Measurements from ENCODE around the gene LRRC4C.
"Not testable (repeated sequence)": the region's sequence is repeated elsewhere in the genome, so short reads cannot be mapped to it uniquely, and the experiment has no call there.

Gene LRRC4C

GRCh38 chr11:41019666-41020065, 439.8 kb downstream of the LRRC4C start:
- H3K27ac ChIP-seq (ENCODE audit: low read depth, low read length): not testable (repeated sequence)

DNA sequence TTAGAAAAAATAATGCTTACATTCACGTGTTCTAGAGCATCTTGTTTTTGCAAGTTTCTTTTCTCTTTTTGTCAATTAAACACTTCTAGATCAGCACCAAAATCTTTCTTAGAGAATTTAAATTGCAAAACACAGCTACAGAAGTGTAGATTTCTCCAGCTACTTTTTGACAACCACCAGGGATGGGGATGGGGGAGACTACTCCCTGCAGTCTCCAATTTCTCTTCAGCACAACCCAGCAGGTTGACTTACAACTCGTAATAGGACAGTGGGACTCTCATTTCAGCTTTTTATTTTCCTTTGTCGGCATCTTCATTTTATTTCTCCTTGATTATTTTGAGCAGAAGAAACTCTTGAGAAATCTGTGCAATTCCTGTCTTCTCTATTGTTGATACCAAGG, 441.2 kb downstream of the LRRC4C start:
- Histone ChIP-seq H3K9ac (ENCODE audit: low read length) (no peak overlapping the region), H3K4me3 (ENCODE audit: low read length) (no peak overlapping the region), H3K4me1 (ENCODE audit: control insufficient read depth, insufficient read depth, low read length) (no peaks in the 10 kb centered on the region), H3K36me3 (ENCODE audit: control insufficient read depth, insufficient read depth, low read length) (no peaks in the 10 kb centered on the region), H3K27ac (ENCODE audit: low read depth, low read length) (no peak overlapping the region), H3K27me3 (ENCODE audit: control insufficient read depth, insufficient read depth, low read length) (no peaks in the 10 kb centered on the region)

More at GRCh38 chr11:41019666-41020065, 439.8 kb downstream of the LRRC4C start:
- not testable (repeated sequence) for H3K36me3 ChIP-seq (ENCODE audit: control insufficient read depth, insufficient read depth, low read length); H3K9ac ChIP-seq (ENCODE audit: low read length); H3K27me3 ChIP-seq (ENCODE audit: control insufficient read depth, insufficient read depth, low read length); H3K4me3 ChIP-seq (ENCODE audit: low read length); H3K4me1 ChIP-seq (ENCODE audit: control insufficient read depth, insufficient read depth, low read length)

- Histone ChIP-seq H3K27ac (ENCODE audit: low read depth, low read length) (no peak overlapping the region), H3K9ac (ENCODE audit: low read length) (no peak overlapping the region), H3K4me3 (ENCODE audit: low read length) (no peak overlapping the region), H3K27me3 (ENCODE audit: control insufficient read depth, insufficient read depth, low read length) (no peaks in the 10 kb centered on the region), H3K36me3 (ENCODE audit: control insufficient read depth, insufficient read depth, low read length) (no peaks in the 10 kb centered on the region), H3K4me1 (ENCODE audit: control insufficient read depth, insufficient read depth, low read length) (no peaks in the 10 kb centered on the region)
Observed at GRCh38 chr11:41010361-41011050, 448.9 kb downstream of the LRRC4C start.

GRCh38 chr11:41005986-41006385, 453.5 kb downstream of the LRRC4C start:
- Histone ChIP-seq H3K9ac (ENCODE audit: low read length) (no peak overlapping the region), H3K4me3 (ENCODE audit: low read length) (no peak overlapping the region), H3K36me3 (ENCODE audit: control insufficient read depth, insufficient read depth, low read length) (no peaks in the 10 kb centered on the region), H3K27ac (ENCODE audit: low read depth, low read length) (no peak overlapping the region), H3K4me1 (ENCODE audit: control insufficient read depth, insufficient read depth, low read length) (no peaks in the 10 kb centered on the region), H3K27me3 (ENCODE audit: control insufficient read depth, insufficient read depth, low read length) (no peaks in the 10 kb centered on the region)

DNA sequence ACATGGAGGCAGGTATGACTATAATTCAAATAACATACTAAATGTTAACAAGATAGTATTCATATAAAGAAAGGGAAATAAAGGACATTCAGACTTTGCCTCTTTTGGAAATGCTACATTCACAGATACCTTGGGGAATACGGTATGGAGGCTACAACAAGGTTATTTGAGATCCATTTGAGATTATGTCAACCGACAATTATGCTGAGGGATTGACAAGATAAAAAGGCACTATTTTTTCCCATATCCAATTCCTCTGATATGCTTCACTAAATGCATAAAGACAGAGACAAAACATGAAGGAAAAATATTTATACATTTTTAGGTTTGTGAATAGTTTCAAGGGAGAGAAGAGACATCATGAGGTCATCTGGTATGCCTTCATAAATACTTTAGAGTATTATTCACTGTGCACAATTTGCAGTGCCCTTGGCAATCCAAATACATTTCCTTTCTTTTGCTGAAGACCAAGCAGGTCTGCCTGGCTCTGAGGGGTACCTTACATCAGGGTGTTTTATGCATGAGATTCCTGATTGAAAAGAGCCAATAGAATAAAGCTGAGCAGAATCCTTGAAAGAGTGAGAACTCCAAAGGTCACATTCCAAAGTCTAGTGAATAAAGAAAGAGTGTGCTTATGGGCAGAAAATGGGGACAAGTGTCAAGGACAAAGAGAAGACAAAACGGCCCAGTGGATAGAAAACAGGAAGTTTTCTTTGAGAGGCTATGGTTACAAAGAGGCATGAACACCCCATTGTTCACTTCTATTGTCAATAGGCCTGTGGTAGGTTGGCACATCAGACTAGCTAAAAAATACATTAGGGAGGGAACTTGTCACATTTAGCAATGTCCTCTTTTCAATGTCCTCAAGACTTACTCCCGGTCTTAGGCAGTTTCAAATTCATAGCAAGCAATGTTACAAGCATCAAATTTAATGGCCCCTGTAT, 455.8 kb downstream of the LRRC4C start:
- Histone ChIP-seq H3K4me1 (ENCODE audit: control insufficient read depth, insufficient read depth, low read length) (no peaks in the 10 kb centered on the region), H3K36me3 (ENCODE audit: control insufficient read depth, insufficient read depth, low read length) (no peaks in the 10 kb centered on the region), H3K4me3 (ENCODE audit: low read length) (no peak overlapping the region), H3K27ac (ENCODE audit: low read depth, low read length) (no peak overlapping the region), H3K27me3 (ENCODE audit: control insufficient read depth, insufficient read depth, low read length) (no peaks in the 10 kb centered on the region), H3K9ac (ENCODE audit: low read length) (no peak overlapping the region)

GRCh38 chr11:40998920-40999319, 460.5 kb downstream of the LRRC4C start:
- H3K4me3 ChIP-seq (ENCODE audit: low read length): no peak overlapping the region
- H3K36me3 ChIP-seq (ENCODE audit: control insufficient read depth, insufficient read depth, low read length): no peaks in the 10 kb centered on the region
- no peak overlapping the region for H3K27ac ChIP-seq (ENCODE audit: low read depth, low read length)
- no peaks in the 10 kb centered on the region for H3K4me1 ChIP-seq (ENCODE audit: control insufficient read depth, insufficient read depth, low read length)
- no peaks in the 10 kb centered on the region for H3K27me3 ChIP-seq (ENCODE audit: control insufficient read depth, insufficient read depth, low read length)
- H3K9ac ChIP-seq (ENCODE audit: low read length): no peak overlapping the region

DNA sequence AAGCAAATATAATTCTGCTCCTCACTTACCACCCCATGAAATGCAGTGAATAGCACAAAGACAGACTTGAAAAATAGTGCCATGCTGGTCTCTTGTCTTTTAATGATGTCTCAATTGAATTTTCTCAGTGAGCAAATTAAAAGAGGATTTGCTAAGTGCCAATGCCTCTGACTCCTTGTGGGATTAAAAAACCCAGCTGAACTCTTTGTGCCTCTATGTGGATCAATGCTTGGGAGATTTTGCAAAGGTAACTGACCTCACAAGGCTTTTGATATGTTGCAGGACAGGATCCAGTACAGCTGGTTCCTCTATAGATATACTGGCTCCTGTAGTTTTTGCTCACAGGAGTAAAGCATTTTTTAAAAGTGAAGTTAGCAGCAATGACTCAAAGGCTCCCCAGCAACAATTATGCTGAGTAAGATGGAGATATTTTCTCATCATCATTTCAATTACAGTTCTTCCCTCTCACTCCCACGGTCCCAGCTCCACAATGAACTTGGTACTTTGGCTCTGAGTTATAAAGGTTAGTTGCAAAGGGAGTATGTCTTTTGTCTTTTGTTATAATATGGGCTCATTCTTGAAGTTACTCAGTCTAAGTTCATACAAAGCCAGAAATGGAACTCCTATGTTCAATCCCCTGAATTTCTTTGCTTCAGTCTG, 471.5 kb downstream of the LRRC4C start:
- no peak overlapping the region for H3K27ac ChIP-seq (ENCODE audit: low read depth, low read length)
- H3K4me3 ChIP-seq (ENCODE audit: low read length): no peak overlapping the region
- no peaks in the 10 kb centered on the region for H3K27me3 ChIP-seq (ENCODE audit: control insufficient read depth, insufficient read depth, low read length)
- H3K9ac ChIP-seq (ENCODE audit: low read length): no peak overlapping the region
- H3K36me3 ChIP-seq (ENCODE audit: control insufficient read depth, insufficient read depth, low read length): no peaks in the 10 kb centered on the region
- no peaks in the 10 kb centered on the region for H3K4me1 ChIP-seq (ENCODE audit: control insufficient read depth, insufficient read depth, low read length)

GRCh38 chr11:40986320-40986719, 473.1 kb downstream of the LRRC4C start:
- Histone ChIP-seq H3K36me3 (ENCODE audit: control insufficient read depth, insufficient read depth, low read length) (no peaks in the 10 kb centered on the region), H3K9ac (ENCODE audit: low read length) (no peak overlapping the region), H3K27me3 (ENCODE audit: control insufficient read depth, insufficient read depth, low read length) (no peaks in the 10 kb centered on the region), H3K4me3 (ENCODE audit: low read length) (no peak overlapping the region), H3K4me1 (ENCODE audit: control insufficient read depth, insufficient read depth, low read length) (no peaks in the 10 kb centered on the region), H3K27ac (ENCODE audit: low read depth, low read length) (no peak overlapping the region)

DNA sequence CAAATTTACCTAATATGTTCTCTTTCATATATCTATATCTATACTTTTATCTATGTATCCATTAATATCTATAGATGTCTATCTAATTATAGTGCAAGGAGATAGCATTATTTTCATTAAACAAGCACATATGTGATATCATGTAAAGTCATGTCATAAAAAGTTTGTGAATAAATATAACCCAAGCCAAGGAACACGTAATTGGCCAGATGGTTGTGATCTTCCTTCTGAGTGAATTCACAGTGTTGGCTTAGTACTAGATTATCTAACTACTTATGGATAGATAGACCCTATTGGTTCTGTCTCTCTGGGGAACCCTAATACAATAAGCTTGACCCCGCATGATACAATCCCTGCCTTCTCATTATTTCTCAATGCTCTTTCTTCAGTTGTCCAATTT, 484.4 kb downstream of the LRRC4C start:
- no peaks in the 10 kb centered on the region for H3K27me3 ChIP-seq (ENCODE audit: control insufficient read depth, insufficient read depth, low read length)
- H3K27ac ChIP-seq (ENCODE audit: low read depth, low read length): no peak overlapping the region
- H3K36me3 ChIP-seq (ENCODE audit: control insufficient read depth, insufficient read depth, low read length): no peaks in the 10 kb centered on the region
- no peak overlapping the region for H3K9ac ChIP-seq (ENCODE audit: low read length)
- no peak overlapping the region for H3K4me3 ChIP-seq (ENCODE audit: low read length)
- H3K4me1 ChIP-seq (ENCODE audit: control insufficient read depth, insufficient read depth, low read length): no peaks in the 10 kb centered on the region

GRCh38 chr11:40974186-40974795, 485.2 kb downstream of the LRRC4C start:
- H3K27ac ChIP-seq (ENCODE audit: low read depth, low read length): no peak overlapping the region
- H3K9ac ChIP-seq (ENCODE audit: low read length): no peak overlapping the region
- H3K36me3 ChIP-seq (ENCODE audit: control insufficient read depth, insufficient read depth, low read length): no peaks in the 10 kb centered on the region
- no peaks in the 10 kb centered on the region for H3K4me1 ChIP-seq (ENCODE audit: control insufficient read depth, insufficient read depth, low read length)
- no peaks in the 10 kb centered on the region for H3K27me3 ChIP-seq (ENCODE audit: control insufficient read depth, insufficient read depth, low read length)
- H3K4me3 ChIP-seq (ENCODE audit: low read length): no peak overlapping the region

DNA sequence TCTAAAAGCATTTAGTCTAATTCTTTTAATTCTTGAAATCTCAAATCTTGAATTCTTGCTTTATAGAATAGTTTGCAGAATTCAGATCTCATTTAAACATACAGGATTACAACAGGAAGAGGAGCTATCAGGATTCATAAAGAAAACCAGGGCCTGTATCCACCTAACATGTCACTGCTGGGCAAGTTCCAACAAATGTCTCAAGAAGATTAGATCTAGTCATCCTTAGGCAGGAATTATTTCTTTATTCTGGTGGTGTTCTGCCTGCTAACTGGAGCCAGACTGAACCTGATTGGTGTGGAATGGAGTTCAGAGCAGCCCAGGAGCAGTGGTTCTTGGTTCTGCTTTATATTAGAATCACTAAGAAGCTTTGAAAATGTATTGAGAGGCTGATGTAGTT, 500.7 kb downstream of the LRRC4C start:
- Histone ChIP-seq H3K27me3 (ENCODE audit: control insufficient read depth, insufficient read depth, low read length) (no peaks in the 10 kb centered on the region), H3K4me1 (ENCODE audit: control insufficient read depth, insufficient read depth, low read length) (no peaks in the 10 kb centered on the region), H3K27ac (ENCODE audit: low read depth, low read length) (no peak overlapping the region), H3K9ac (ENCODE audit: low read length) (no peak overlapping the region), H3K4me3 (ENCODE audit: low read length) (no peak overlapping the region), H3K36me3 (ENCODE audit: control insufficient read depth, insufficient read depth, low read length) (no peaks in the 10 kb centered on the region)

- Histone ChIP-seq H3K36me3 (ENCODE audit: control insufficient read depth, insufficient read depth, low read length) (no peaks in the 10 kb centered on the region), H3K9ac (ENCODE audit: low read length) (no peak overlapping the region), H3K4me1 (ENCODE audit: control insufficient read depth, insufficient read depth, low read length) (no peaks in the 10 kb centered on the region), H3K27ac (ENCODE audit: low read depth, low read length) (no peak overlapping the region), H3K4me3 (ENCODE audit: low read length) (no peak overlapping the region), H3K27me3 (ENCODE audit: control insufficient read depth, insufficient read depth, low read length) (no peaks in the 10 kb centered on the region)
Observed at GRCh38 chr11:40952479-40952878, 507.0 kb downstream of the LRRC4C start.
